ENCODE results near the gene FST.

FST gene

DNA sequence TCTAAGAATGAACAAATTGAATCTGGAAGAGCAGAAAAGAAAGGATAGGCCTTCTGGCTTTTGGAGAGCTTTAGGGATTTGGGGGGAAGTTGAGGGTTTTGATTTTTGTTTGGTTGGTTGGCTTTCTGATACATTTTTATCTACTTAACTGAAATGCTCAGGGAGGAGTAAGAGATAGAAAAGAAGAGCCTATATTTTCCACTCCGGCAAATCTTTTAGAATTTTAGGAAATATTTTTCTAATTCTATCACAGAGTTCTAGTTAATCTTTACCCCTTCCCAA is 25.8 kb upstream of the FST start:
- ChIA-PET CTCF (interaction anchor here (0.6 to 0.7 kb wide), 2 partner anchors 39 to 650 kb away, joined by 3 read pairs; no protein-coding TSS in a partner anchor), POLR2A (ENCODE audit: low non-redundant PET) (no interaction called here)
- H3K27ac ChIP-seq: no peak overlapping the region
- no peak for DNase-seq (ENCODE audit: low spot score)
- TF ChIP-seq, protein P1, sequence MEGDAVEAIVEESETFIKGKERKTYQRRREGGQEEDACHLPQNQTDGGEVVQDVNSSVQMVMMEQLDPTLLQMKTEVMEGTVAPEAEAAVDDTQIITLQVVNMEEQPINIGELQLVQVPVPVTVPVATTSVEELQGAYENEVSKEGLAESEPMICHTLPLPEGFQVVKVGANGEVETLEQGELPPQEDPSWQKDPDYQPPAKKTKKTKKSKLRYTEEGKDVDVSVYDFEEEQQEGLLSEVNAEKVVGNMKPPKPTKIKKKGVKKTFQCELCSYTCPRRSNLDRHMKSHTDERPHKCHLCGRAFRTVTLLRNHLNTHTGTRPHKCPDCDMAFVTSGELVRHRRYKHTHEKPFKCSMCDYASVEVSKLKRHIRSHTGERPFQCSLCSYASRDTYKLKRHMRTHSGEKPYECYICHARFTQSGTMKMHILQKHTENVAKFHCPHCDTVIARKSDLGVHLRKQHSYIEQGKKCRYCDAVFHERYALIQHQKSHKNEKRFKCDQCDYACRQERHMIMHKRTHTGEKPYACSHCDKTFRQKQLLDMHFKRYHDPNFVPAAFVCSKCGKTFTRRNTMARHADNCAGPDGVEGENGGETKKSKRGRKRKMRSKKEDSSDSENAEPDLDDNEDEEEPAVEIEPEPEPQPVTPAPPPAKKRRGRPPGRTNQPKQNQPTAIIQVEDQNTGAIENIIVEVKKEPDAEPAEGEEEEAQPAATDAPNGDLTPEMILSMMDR (conservative IDR thresholded peaks at IDR 0.05; ENCODE audit: low read depth): no peak

DNA sequence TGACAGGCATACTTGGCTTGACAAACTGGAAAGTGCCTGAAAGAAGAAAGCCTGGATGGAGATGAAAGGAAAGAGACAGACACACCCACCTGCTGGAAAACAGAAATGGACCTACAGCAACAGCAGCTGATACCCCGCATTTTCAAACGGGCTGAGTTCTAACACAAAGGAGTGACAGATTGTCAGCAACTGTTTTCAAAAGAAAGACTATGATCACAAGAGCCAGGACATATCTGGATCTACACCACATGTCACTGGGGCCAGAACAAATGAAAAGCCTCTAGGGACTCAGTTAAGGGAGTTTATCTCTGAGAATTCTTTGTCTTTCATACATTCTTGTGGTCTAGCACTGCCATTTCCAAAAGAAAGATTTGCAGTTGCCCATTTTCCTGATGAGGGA is 24.1 kb upstream of the FST start:
- CTCF ChIA-PET: interaction anchor here (0.6 kb wide), 1 partner anchor 750 kb away, joined by 3 read pairs; no protein-coding TSS in a partner anchor
- DNase-seq (ENCODE audit: low spot score): no peak
- H3K27ac ChIP-seq: no peak overlapping the region
- POLR2A ChIA-PET (ENCODE audit: low non-redundant PET): no interaction called here
- TF ChIP-seq, protein P1 (conservative IDR thresholded peaks at IDR 0.05; ENCODE audit: low read depth): no peak

DNA sequence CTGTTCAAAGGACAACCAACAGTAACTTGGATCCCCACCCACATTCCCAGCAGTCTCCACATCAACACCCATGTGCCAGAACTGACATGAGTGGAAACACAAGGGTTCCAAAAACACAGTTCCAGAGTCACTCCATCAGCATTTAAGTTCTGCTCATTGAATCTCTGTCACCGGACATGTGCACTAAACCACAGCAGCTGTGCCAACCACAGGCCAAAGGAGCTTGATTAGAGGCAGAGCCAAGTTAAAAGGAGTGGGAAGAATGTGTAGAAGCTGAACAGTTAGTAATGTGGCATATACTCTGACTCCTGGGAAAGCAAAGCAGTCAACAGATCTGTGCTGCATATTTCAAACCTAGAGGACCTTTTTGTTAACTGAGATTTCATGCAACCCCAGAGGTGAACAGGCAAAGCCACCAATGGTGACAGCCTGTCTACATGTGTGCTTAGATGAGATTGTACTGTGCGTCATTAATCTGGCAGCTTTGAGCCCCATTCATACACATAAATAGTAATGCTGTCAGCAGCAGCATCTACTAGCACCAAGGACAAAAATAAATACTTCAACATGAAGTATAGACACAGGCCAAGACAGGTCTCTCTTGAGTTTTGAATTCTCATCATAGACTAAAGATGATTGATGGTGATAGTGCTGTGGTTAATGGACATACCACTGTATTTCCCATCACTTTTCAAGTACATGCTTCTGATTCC is 16.4 kb upstream of the FST start:
- POLR2A ChIA-PET (ENCODE audit: low non-redundant PET): no interaction called here
- no peak overlapping the region for H3K27ac ChIP-seq
- CTCF ChIA-PET: interaction anchor here (0.6 kb wide), 1 partner anchor 106 kb away, joined by 3 read pairs; no protein-coding TSS in a partner anchor
- no peak for DNase-seq (ENCODE audit: low spot score)
- TF ChIP-seq, protein P1 (conservative IDR thresholded peaks at IDR 0.05; ENCODE audit: low read depth): no peak

DNA sequence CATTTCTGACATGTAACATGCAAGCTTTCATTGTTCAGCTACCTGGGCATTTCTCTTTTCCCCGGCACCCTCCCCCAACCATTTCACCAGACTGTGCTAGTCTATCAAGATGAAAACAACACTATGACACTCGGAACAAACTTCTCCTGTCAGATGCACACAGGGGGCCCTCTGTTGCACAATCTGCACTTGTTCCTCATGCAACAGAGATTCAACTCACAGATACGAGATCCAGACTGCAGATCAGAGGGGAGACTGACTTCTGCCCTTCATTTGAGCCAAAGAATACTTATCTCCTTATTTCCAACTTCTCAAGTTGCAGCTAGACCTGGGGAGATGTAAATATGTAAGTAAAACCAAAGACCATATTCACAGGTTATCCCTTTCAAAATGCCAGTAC is 15.7 kb upstream of the FST start:
- CTCF ChIA-PET: no interaction called here
- no peak for DNase-seq (ENCODE audit: low spot score)
- TF ChIP-seq, protein P1 (conservative IDR thresholded peaks at IDR 0.05; ENCODE audit: low read depth): no peak
- POLR2A ChIA-PET (ENCODE audit: low non-redundant PET): no interaction called here
- H3K27ac ChIP-seq: no peak overlapping the region

DNA sequence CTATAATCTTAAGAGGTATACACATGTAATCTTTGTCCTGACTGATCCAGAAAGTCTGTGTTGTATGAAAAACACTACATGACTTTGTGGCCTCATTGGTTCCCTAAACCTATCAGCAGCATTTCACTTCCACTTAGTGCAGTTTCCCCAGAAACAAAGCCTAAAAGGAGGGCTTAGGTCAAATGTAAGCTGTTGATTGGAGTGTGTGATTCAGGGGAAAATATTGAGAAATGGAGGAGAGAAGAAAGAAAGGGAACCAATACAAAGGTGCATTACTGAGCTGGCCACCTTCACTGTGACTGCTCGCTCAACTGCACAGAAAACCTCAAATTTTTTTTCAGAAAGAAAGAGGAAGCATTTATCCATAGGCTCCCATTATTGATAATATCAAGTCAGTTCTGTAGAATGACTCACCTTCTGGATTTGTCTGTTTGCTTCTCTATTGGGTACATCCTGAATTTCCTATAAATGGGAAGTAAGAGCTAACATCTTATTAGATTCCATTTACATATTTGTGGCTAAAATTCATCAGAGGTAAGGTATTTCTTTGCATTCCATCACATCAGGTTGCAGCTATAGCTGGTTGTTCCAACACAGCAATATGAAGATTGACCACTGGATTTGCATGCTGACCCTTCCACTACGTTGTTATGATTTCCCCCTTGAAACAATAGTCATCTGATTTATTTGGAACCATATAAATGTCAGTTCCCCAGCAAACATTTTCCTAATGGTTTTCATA is 10.3 kb upstream of the FST start:
- peak; percentile 76 for DNase-seq (ENCODE audit: low spot score)
- CTCF ChIA-PET: no interaction called here
- TF ChIP-seq, protein P1 (conservative IDR thresholded peaks at IDR 0.05; ENCODE audit: low read depth): no peak
- POLR2A ChIA-PET (ENCODE audit: low non-redundant PET): no interaction called here
- H3K27ac ChIP-seq: no peak overlapping the region

DNA sequence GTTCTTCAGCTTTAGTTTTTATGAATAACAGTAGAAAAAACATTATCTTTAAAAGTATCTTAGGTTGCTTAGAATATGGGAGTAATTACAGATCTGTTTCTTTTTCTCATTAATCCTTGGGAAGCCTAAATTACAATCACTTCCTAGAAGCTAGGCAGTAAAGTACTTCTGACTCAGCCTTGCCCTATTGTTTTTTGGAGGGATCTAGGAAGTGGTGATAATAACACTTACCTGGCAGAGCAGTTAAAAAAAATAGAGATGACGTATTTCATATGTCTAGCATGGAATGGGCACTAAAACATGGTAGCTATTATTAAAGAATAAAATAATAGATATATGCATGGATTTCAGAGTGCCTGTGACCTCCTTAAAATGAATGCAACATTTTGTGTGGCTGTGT is 8.2 kb upstream of the FST start:
- ChIA-PET CTCF (interaction anchor here (0.7 kb wide), 2 partner anchors 38 to 340 kb away, joined by 3 read pairs; no protein-coding TSS in a partner anchor), POLR2A (ENCODE audit: low non-redundant PET) (no interaction called here)
- no peak for DNase-seq (ENCODE audit: low spot score)
- no peak overlapping the region for H3K27ac ChIP-seq
- TF ChIP-seq, protein P1 (conservative IDR thresholded peaks at IDR 0.05; ENCODE audit: low read depth): no peak

All from RWPE1 (cell line).